HUDEP-2 (cell line): ENCODE results near the gene ARHGEF25.
"Not testable (repeated sequence)": the region's sequence is repeated elsewhere in the genome, so short reads cannot be mapped to it uniquely, and the experiment has no call there.

Experiments
- DNase-seq, 76 experiments: peaks; one replicate each; lab custom pipeline; 2025; ENCODE audit not compliant: unreplicated experiment in 76 of 76; lab: John Stamatoyannopoulos, UW

Gene ARHGEF25

DNA sequence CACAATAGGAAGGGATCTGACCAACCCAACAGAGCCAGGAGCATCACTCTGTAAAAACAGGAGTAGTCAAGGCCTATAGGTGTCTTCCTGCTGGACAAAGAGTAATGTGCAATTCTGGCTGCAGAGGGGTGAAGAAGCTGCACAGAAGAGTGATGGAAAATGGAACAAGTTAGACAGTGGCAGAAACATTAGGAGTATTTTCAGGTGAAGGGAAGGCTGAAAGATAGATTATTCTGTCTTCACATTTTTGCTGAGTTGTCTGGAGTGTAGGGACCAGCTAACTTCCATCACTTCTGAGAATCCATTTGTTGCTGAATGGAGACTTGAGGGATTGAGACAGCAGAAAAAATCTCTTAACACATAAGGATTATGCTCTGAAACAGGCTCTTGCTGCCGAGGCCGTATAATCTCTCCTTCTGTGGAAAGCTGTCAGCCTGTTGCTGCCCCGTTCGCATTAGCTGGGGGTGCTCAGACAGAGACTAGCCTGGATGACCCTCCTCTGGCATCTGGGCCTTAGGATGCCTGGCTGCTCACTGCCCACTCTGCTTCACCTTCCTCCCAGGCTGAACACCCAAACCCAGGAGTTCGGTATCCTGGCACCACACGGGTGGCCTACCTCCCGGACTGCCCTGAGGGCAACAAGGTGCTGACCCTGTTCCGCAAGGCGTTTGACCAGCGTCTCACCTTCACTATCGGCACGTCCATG lies 3.1 kb upstream of the ARHGEF25 start:
- no peak for DNase-seq

DNA sequence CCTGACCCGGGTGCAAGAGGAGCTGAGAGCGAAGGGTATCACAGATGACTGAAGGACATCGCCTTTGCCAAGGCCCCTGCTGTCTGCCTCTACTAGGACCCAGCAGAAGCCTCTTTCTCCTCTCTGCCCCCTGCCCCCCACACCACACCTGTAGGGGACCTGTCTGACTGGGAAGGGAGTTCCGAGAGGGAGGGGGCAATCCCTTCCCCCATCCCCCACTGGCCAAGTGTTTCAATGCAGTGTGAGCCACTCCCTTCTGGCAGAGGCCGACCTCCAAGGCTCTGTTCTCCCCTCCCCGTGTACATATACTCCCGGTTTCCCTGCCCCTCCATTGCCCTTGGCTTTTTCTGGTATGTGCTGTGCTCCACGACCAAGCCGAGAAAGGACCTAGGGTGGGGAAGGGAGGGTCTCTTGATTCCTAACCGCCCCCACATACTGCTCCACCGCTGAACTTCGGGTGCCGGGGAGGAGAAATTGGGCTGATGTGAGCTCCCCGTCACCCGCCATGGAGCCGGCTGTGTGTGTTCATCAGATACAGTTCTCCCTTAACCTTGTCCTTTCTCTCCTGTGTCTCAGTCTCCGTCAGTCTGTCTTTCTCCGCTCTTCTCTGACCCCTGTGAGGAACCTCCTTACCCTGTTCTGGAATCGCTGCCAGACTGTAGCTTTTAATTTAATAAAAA lies 2.0 kb upstream of the ARHGEF25 start:
- DNase-seq: no peak

DNA sequence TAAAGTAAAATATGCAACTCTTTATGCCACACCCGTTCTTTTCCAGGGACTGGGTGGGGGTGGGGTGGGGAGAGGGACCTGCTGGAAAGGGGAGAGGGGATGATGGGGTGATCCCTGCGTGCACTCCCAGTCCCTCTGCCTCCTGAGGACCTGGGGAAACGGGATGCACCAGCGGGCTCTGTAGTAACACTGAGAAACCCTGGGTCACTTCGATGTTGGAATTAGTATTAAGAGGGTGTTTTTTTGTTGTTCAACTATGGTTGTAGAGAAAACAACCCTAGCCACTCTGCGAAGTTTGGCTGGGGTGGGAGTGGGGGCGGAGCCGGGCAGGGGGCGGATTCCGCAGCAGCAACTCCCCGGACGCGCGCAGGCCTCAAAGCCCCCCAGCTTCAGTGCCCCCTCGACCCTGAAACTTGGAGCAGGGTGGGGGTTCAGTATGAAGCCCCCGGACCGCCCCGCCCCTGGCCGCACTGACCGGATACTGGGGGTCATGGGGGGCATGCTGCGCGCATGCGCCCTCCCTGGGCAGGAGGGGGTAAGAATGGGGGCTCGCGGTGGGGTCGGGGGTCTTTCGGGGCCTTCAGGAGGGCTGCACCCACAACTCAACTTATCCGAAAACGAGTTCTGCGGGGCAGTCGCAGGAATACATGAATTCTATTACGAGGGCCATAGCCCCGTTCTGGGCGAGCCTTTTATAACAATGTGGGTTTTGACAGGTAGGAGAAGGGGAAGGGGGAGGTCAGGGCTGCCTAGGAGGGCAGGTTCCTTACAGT lies 1.3 kb upstream of the ARHGEF25 start:
- DNase-seq: no peak

DNA sequence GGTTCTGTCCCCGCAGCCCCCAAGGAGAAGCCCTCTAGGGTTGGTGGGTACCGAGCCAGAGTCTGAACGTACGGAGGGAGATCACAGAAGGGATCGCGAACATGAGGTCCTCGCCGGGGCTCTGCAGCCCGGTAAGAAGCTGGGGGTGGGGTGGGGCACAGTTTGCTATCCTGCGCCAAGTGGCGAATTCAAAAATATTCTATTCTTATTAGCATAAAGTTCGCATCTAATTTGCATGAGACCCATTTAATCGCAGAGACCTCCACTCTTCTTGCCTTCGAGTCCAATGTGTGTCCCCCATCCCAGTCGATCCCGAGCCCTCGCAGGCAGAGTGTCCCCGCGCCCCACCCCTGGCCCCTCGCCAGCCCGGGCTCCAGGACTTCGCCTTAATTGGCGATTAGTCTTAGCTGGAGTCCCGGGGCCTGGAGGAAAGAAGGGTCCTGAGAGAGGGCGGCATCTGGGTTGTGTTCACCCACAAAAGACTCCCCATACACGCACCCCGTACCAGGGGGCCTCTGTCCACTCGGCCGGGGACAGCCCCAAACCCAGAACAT lies 604 bp upstream of the ARHGEF25 start:
- DNase-seq: no peak

DNA sequence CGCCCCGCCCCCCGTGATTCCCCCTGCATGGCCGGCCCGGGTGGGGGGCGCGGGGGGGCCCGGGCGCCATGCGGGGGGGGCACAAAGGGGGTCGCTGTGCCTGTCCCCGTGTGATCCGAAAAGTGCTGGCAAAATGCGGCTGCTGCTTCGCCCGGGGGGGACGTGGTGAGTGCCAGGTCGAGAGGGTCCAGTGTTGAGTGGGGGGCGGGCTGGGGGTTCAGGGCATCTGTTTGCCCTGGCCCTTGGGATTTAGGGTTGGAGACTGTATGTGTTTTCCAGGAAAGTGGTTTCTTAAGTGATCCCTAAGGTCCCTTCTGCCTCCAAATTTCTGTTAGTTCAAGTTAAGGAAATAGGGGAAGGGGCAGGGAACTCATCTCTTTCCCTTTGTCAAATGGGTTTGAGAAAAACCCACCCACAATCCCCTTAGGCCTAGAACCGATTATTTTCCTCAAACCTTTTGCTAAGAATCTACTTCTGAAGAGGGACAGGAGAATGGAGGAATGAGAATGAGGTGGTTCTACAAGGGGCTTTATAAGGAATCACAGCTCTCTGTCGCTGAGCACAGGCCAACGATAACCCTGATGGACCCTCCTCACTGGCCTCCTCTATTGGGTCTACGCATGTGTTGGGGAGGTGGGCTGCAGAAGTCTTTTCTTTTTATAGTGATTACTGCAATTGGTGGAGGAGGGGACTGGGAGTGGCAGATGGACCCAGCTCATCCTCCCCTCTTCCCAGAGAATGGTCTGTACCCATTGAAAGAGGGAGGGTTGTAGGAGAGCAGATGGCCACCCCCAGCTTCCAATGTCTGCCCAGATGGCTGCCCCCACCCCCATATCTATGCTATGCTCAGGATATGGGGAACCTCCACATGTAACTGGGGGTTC lies 834 bp downstream of the ARHGEF25 start:
- DNase-seq: no peak

DNA sequence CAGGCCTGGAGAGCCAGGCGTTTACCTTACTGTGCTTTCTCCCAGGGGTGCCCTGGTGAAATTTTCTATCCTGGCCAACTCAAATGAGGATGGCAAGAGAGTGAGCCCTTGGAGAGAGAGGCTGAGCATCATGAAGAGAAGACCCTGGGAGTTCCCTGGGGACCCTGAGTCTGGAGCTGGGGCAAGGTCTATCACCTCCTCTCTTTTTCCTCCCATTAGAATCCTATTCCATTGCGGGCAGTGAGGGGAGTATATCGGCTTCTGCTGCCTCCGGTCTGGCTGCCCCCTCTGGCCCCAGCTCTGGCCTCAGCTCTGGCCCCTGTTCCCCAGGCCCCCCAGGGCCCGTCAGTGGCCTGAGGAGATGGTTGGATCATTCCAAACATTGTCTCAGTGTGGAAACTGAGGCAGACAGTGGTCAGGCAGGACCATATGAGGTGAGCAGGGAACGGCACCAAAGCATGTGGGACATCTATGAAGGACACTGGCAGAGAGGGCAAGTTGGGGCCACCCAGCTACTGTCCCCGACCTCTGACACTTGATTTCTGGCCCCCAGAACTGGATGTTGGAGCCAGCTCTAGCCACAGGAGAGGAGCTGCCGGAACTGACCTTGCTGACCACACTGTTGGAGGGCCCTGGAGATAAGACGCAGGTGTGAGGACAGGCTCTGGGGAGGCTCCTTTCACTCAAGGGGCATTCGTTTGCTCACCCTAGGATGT lies 1.6 kb downstream of the ARHGEF25 start:
- no peak for DNase-seq

DNA sequence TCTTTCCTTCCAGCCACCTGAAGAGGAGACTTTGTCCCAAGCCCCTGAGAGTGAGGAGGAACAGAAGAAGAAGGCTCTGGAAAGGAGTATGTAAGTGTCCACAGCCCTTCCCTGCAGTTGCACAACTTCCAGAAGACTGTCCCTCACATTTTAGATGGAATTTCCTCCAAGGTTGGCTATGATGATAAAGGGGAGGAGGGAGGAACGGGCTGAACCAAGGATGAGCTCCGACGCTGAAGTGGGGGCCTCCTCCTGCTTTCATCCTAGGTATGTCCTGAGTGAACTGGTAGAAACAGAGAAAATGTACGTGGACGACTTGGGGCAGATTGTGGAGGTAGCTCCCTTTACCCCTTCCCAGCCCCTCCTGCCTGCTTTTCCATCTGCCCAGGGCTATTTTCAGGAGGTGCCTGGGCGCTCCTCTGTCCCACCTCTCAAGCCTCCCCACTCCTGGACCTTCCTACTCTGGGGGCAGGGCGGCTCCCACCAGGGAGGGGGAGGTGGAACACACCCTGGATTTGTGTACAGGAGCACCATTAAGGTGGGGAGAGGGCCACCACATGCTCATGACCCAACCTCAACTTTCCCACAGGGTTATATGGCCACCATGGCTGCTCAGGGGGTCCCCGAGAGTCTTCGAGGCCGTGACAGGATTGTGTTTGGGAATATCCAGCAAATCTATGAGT lies 2.3 kb downstream of the ARHGEF25 start:
- DNase-seq: no peak

DNA sequence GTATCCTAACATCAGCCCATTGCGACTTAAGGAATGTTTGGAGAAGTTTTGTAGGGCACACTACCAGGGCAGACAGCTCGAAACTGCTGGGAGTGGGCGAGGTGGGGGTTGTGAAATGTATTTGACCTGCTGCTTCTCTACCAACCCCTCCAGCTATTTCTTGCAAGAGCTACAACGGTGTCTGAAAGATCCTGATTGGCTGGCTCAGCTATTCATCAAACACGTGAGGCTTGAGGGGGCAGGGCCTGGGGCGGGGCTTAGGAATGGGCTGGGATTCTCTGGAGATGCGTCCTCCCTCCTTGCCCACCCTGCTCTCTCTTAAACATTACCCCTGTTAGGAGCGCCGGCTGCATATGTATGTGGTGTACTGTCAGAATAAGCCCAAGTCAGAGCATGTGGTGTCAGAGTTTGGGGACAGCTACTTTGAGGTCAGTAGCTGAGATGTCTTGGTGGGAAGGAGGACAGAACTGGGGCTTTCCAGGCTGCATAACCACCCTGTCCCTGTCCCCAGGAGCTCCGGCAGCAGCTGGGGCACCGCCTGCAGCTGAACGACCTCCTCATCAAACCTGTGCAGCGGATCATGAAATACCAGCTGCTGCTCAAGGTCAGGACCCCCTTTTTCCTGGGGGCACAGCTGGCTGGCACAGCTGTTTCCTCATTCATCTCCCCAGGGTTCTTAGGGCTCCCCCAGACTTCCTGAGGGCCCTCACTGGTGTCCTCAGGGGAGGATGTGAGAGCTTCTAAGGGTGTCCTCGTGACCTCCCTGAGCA lies 3.1 kb downstream of the ARHGEF25 start:
- DNase-seq: peak in 3 of 76 experiments; percentile 7 to 22 (median 12)

DNA sequence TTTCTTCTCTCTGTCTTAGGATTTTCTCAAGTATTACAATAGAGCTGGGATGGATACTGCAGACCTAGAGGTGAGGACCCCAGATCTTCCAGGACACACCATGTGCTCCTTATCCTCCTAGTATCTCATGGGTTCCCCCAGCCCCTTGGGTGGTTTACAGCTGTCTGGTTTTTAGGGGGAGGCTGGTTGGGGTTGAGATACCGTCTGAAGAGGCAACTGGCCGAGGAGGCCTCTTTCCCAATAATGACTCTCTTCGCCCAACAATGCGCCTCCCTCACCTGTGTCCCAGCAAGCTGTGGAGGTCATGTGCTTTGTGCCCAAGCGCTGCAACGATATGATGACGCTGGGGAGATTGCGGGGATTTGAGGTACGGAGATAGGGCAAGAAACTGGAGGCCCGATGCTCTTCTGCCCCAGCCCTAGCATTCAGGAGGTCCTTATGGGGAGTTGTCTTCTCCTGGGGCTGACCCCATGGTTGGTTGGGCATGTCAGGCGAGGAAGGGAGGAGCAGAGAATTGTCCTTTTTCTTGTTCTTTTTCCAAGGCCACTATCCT lies 3.8 kb downstream of the ARHGEF25 start:
- DNase-seq: no peak

DNA sequence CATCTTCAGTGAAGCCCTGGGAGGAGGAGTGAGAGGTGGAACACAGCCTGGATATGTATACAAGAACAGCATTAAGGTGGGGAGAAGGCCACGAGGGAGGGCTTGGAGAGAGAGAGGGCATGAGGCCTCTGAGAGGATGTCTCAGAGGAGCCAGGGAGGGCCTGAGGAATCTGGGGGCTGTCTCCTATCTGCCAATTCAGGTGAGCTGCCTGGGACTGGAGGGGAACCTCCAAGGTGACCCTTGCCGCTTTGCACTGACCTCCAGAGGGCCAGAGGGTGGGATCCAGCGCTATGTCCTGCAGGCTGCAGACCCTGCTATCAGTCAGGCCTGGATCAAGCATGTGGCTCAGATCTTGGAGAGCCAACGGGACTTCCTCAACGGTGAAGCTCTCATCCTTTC lies 4.4 kb downstream of the ARHGEF25 start:
- DNase-seq: no peak

DNA sequence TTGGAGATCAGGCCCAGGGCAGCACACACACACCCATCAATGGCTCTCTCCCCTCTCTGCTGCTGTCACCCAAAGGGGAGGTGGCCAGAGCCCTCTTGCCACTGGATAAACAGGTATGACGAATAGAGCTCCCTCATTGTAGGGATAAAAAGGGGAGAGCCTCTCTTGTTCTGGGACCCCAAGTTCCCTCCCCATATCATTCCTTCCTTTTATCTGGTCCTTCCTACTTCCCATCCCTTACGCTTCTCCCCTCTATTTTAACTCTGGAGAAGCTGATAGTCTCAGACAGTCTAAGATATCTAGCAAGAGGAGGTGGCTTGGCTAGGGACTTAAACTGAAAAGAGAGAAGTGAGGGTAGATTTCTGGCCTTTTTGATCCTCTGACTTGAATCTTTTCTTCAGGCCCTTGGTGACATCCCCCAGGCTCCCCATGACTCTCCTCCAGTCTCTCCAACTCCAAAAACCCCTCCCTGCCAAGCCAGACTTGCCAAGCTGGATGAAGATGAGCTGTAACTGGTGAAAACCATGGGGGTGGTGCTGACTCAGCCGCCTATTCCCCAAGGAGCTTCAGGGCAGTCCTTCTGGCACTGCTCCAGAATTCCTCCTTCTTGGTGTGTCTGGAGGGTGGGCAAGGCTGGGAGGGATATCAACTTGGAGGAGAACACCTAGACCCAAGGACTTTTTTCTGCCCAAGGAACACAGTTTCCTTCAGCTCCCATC lies 5.3 kb downstream of the ARHGEF25 start:
- DNase-seq: no peak

DNA sequence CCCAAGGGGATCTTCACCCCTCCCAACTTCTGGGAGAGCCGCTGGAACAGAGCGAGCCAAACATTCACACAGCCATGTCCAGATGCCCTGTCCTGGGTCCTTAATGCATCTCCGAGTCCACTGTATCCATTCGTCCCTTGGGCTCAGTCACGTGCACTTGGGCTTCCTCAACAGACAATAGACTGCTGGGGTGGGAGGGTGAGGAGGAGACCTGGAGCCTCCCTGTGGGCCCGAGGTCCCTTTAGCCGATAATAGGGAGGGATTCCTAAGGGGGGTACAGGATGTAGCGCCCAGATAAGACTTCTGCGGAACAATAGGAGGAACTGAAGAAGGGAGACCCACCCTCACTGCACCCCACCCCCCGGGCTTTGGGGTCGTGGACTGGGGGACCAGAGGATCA lies 6.7 kb downstream of the ARHGEF25 start:
- DNase-seq: no peak

DNA sequence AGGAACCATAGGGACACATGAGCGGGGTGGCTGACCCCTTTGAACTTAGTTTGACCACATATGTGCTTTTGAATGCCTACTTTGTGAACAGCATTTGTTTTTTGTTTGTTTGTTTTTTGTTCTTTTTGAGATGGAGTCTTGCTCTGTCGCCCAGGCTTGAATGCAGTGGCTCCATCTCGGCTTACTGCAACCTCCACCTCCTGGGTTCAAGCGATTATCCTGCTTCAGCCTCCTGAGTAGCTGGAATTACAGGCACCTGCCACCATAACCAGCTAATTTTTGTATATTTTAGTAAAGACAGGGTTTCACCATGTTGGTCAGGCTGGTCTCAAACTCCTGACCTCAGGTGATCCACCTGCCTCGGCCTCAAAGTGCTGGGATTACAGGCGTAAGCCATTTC lies 7.2 kb downstream of the ARHGEF25 start:
- not testable (repeated sequence) for DNase-seq

DNA sequence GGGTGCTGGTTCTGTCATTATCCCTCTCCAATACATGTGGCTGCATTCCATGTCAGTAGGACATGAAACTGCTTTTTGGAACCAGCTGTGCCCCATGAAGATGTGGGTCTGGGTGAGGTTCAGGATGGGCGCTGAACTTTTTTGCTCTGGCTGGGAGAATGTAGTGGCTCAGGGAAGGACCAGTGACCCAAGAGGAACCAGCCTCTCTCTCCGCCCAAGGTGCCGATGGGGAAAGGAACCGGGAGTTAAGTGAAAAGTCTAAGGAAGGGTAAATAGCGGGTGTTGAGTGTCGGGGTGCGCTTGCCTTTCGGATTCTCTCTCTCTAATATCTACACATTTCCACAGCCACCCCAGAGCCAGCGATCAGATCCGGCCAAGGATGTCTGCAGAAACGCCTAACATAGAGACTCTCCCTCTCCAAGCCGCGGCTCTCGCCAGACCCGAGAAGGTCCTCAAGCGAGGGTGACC lies 7.8 kb downstream of the ARHGEF25 start:
- DNase-seq: no peak

DNA sequence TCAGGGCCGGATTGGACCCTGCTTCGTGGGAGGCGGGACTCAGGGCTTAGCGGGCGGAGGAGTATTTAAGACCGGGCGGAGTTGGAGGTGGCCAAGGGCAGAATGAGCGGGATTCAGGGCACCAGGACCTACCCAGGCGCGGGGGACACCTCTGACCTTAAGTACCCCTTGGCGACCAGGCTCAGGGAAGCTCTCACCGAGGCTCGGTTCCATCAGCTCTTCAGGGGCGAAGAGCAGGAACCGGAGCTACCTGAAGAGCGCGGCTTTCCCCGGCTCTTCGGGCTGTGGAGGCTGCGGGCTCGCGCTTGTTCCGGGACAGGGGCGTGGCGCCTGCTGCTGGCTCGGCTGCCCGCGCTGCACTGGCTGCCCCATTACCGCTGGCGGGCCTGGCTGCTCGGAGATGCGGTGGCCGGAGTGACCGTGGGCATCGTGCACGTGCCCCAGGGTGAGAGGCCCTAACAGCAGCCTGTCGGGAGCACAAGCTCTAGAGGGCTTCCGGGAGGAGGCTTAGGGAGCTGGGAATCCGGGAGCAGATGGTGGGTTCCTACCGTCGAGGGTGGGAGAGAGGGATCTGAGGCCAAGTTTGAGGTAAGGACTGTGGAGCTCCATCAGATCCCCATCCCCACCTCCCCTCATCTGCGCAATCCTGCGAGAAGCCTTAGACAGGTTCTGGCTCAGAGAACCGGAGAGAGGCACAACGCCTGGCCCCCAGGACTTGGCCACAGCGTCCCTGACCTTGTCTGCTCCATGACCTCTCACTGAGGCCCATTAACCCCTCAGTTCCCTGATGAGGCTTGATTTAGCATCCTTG lies 8.4 kb downstream of the ARHGEF25 start:
- peak in 4 of 76 experiments; percentile 10 to 45 (median 14) for DNase-seq

DNA sequence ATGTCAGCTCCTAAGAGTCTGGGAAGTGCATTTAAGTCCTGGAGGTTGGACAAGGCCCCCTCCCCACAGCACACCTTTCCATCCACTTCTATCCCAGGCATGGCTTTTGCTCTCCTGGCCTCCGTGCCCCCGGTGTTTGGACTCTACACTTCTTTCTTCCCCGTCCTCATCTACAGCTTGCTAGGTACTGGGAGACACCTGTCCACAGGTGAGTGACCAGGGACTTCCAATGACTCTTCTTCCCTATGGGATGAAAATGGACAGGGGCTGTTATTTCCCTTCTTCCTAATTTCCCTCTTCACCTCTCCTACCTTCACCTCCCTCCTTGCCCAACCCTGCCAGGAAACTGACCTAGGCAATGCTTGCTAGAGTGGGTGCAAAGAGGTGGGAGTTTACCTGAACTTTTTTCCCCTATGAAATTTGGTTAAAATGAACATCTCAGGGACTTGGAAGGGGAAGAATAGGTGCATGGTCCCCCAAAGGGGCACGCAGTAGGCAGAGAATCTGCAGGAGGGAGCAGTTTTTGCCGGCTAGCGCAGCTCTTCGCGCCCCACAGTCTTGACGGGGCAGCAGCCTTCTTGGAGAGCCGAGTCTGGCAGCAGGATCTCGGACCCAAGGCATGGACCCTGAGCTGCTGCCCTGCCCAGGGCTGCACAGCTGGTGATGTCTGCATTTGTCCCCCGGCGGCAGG lies 9.2 kb downstream of the ARHGEF25 start:
- DNase-seq: no peak
